ENCODE results near the gene LMOD2.

Gene LMOD2

DNA sequence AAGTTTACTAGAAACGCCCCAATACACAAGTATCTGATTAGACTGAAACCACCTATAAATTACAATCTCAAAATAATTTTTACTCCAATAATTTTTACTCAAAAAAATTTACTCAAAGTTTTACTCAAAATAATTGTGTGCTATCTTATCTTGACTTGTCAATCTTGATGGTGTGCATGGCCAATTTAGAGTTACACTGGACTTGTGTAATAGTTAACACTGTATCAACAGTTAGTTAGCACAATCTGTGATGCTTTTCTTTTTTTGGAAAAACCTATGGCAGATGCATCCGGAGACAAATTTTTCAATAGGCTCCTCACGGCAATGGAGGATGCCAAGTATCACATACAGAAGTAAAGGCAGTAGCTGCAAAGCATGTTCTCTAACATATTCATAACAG is 24.9 kb downstream of the LMOD2 start:
- no peaks in the 10 kb centered on the region for H3K27me3 ChIP-seq (ENCODE audit: control insufficient read depth in 5 of 5, insufficient read depth in 4 of 5, low read length in 5 of 5)
- no peak overlapping the region for H3K4me3 ChIP-seq (ENCODE audit: low read depth in 1 of 5, low read length in 5 of 5)
- no peak overlapping the region for H3K9ac ChIP-seq (ENCODE audit: low read length in 5 of 5)
- H3K4me1 ChIP-seq (ENCODE audit: control insufficient read depth in 5 of 5, insufficient read depth in 5 of 5, low read length in 5 of 5): peaks cover 0 to 22% (median 6%) of the 10 kb centered on the region in 5 donors
- H3K36me3 ChIP-seq (ENCODE audit: control insufficient read depth in 5 of 5, insufficient read depth in 5 of 5, low read length in 5 of 5): peaks cover 4 to 19% (median 13%) of the 10 kb centered on the region in 5 donors
- no peaks in the 10 kb centered on the region for H3K9me3 ChIP-seq (ENCODE audit: control insufficient read depth in 5 of 5, low read length in 5 of 5)
- no peak overlapping the region for H3K27ac ChIP-seq (ENCODE audit: low read depth, low read length)

DNA sequence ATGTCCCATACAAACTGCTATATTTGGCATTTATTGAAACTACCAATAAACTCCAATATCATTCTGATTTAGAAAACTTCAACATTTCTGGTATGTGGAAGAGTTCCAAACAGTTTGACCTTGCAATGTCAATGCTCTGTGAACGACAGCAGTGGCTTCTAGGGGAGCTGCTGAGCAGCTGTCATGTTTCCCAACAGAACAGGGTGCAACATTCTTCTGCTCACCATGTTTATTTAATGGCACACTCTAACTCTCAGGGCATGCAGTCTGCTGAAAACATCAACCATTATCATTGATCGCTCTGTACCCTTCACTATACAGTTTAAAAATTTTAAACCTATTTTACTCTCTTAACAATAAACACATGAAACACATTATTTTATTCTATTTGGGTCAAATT is 25.9 kb downstream of the LMOD2 start:
- Histone ChIP-seq H3K9me3 (ENCODE audit: control insufficient read depth in 5 of 5, low read length in 5 of 5) (no peaks in the 10 kb centered on the region), H3K9ac (ENCODE audit: low read length in 5 of 5) (no peak overlapping the region), H3K27me3 (ENCODE audit: control insufficient read depth in 5 of 5, insufficient read depth in 4 of 5, low read length in 5 of 5) (no peaks in the 10 kb centered on the region), H3K4me3 (ENCODE audit: low read depth in 1 of 5, low read length in 5 of 5) (no peak overlapping the region), H3K4me1 (ENCODE audit: control insufficient read depth in 5 of 5, insufficient read depth in 5 of 5, low read length in 5 of 5) (peaks cover 0 to 19% (median 6%) of the 10 kb centered on the region in 5 donors), H3K36me3 (ENCODE audit: control insufficient read depth in 5 of 5, insufficient read depth in 5 of 5, low read length in 5 of 5) (peaks cover 4 to 19% (median 16%) of the 10 kb centered on the region in 5 donors), H3K27ac (ENCODE audit: low read depth, low read length) (no peak overlapping the region)

DNA sequence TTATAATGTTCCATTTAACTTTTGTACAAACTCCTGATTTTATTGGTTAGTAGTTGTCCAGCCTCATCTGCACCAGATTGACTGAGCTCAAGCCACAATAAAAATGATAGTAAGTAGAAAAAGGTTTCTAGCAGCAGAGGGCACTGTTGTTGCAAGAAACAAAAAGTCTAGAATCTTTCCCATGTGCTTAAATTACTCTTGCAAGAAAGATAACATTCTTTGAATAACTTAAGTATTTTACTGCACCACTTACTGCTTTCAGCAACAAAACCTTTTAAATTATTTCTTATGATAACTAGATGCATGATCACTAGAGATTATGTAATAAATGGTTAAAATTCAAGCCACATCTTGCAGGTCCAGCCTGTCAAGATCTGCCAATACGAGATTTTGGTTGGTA is 27.0 kb downstream of the LMOD2 start:
- no peaks in the 10 kb centered on the region for H3K27me3 ChIP-seq (ENCODE audit: control insufficient read depth in 5 of 5, insufficient read depth in 4 of 5, low read length in 5 of 5)
- no peak overlapping the region for H3K9ac ChIP-seq (ENCODE audit: low read length in 5 of 5)
- no peak overlapping the region for H3K27ac ChIP-seq (ENCODE audit: low read depth, low read length)
- H3K36me3 ChIP-seq (ENCODE audit: control insufficient read depth in 5 of 5, insufficient read depth in 5 of 5, low read length in 5 of 5): peaks cover 8 to 27% (median 16%) of the 10 kb centered on the region in 5 donors
- peaks cover 0 to 16% (median 6%) of the 10 kb centered on the region in 5 donors for H3K4me1 ChIP-seq (ENCODE audit: control insufficient read depth in 5 of 5, insufficient read depth in 5 of 5, low read length in 5 of 5)
- no peaks in the 10 kb centered on the region for H3K9me3 ChIP-seq (ENCODE audit: control insufficient read depth in 5 of 5, low read length in 5 of 5)
- H3K4me3 ChIP-seq (ENCODE audit: low read depth in 1 of 5, low read length in 5 of 5): no peak overlapping the region

DNA sequence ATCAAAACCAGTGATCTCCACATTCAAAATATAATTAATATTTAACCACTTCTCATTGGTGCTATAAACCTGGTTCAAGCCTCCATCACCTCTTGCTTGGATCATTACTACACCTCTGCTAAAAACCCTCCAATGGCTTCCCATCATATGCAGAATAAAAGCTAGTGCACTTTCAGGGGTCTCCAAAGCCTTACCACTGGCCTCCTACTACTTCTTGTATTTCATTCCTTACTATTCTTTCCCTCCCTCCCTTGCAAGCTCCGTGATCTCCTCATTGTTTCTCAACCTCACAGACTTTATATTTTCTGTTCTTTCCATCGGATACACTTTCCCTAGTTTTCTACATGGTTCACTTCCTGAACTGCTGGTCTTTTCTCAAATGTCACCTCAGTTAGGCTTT is 31.5 kb downstream of the LMOD2 start:
- Histone ChIP-seq H3K4me1 (ENCODE audit: control insufficient read depth in 5 of 5, insufficient read depth in 5 of 5, low read length in 5 of 5) (peaks cover 0 to 5% (median 0%) of the 10 kb centered on the region in 5 donors), H3K27ac (ENCODE audit: low read depth, low read length) (no peak overlapping the region), H3K4me3 (ENCODE audit: low read depth in 1 of 5, low read length in 5 of 5) (no peak overlapping the region), H3K9me3 (ENCODE audit: control insufficient read depth in 5 of 5, low read length in 5 of 5) (no peaks in the 10 kb centered on the region), H3K27me3 (ENCODE audit: control insufficient read depth in 5 of 5, insufficient read depth in 4 of 5, low read length in 5 of 5) (no peaks in the 10 kb centered on the region), H3K36me3 (ENCODE audit: control insufficient read depth in 5 of 5, insufficient read depth in 5 of 5, low read length in 5 of 5) (peaks cover 24 to 45% (median 34%) of the 10 kb centered on the region in 5 donors), H3K9ac (ENCODE audit: low read length in 5 of 5) (no peak overlapping the region)

DNA sequence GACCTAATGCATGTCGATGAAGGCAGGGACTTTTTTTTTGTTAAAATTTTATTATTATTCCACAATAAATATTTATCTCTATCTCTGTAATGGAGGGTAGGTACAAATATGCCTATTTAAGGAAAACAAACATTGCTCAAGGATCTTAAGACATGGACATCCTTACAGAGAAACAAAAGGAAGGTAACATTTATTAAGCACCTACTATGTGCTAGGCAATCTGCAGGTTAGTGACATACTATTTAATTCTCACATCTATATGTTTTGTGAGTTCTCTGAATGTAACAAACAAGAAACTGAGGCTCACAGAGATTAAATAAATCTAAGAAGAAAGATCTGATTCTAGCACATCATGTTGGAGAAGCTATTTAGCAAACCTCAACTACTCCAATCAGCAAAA is 32.1 kb downstream of the LMOD2 start:
- peaks cover 0 to 3% (median 0%) of the 10 kb centered on the region in 5 donors for H3K4me1 ChIP-seq (ENCODE audit: control insufficient read depth in 5 of 5, insufficient read depth in 5 of 5, low read length in 5 of 5)
- H3K27me3 ChIP-seq (ENCODE audit: control insufficient read depth in 5 of 5, insufficient read depth in 4 of 5, low read length in 5 of 5): no peaks in the 10 kb centered on the region
- no peak overlapping the region for H3K9ac ChIP-seq (ENCODE audit: low read length in 5 of 5)
- no peak overlapping the region for H3K27ac ChIP-seq (ENCODE audit: low read depth, low read length)
- no peak overlapping the region for H3K4me3 ChIP-seq (ENCODE audit: low read depth in 1 of 5, low read length in 5 of 5)
- H3K36me3 ChIP-seq (ENCODE audit: control insufficient read depth in 5 of 5, insufficient read depth in 5 of 5, low read length in 5 of 5): peaks cover 29 to 45% (median 39%) of the 10 kb centered on the region in 5 donors
- H3K9me3 ChIP-seq (ENCODE audit: control insufficient read depth in 5 of 5, low read length in 5 of 5): no peaks in the 10 kb centered on the region

DNA sequence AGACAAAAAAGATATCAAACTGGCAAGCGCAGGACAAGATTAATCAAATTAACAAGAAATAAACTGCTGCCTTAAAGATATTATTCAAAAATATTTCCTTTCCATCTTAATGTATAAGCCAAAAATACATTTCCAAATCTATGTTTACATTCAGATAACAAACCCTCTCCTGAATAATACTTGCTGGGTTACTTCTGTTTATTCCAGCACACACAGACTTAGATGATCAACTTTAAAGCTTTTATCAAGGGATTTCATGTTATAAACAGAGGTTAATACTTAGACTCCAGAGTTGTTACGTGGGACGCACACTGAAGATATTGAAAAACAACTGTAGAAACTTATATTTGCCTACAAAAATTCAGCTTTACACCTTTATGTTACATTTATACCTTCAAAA is 33.6 kb downstream of the LMOD2 start:
- H3K4me1 ChIP-seq (ENCODE audit: control insufficient read depth in 5 of 5, insufficient read depth in 5 of 5, low read length in 5 of 5): no peaks in the 10 kb centered on the region
- no peaks in the 10 kb centered on the region for H3K9me3 ChIP-seq (ENCODE audit: control insufficient read depth in 5 of 5, low read length in 5 of 5)
- H3K4me3 ChIP-seq (ENCODE audit: low read depth in 1 of 5, low read length in 5 of 5): no peak overlapping the region
- H3K27me3 ChIP-seq (ENCODE audit: control insufficient read depth in 5 of 5, insufficient read depth in 4 of 5, low read length in 5 of 5): no peaks in the 10 kb centered on the region
- peaks cover 19 to 46% (median 31%) of the 10 kb centered on the region in 5 donors for H3K36me3 ChIP-seq (ENCODE audit: control insufficient read depth in 5 of 5, insufficient read depth in 5 of 5, low read length in 5 of 5)
- no peak overlapping the region for H3K9ac ChIP-seq (ENCODE audit: low read length in 5 of 5)
- H3K27ac ChIP-seq (ENCODE audit: low read depth, low read length): no peak overlapping the region

DNA sequence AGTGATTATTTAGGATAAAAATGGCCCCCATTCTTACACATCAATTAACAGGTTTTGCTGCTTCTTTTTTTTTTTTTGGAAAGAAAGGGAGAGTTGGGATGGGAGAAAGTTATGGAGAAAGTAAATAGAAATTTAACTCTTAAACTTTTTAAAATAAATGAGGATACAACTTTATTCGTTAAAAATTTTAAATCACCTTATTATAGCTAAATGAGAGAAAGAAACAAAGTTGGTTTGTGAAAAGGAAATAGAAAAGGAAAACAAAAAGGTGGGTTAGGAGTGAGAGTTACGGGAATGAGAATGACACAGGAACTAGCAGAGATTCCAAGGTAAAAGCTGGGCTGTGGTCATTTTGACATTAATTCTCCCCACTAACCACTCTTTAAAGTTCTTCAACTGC is 34.9 kb downstream of the LMOD2 start:
- Histone ChIP-seq H3K4me3 (ENCODE audit: low read depth in 1 of 5, low read length in 5 of 5) (no peak overlapping the region), H3K4me1 (ENCODE audit: control insufficient read depth in 5 of 5, insufficient read depth in 5 of 5, low read length in 5 of 5) (no peaks in the 10 kb centered on the region), H3K27me3 (ENCODE audit: control insufficient read depth in 5 of 5, insufficient read depth in 4 of 5, low read length in 5 of 5) (no peaks in the 10 kb centered on the region), H3K9ac (ENCODE audit: low read length in 5 of 5) (no peak overlapping the region), H3K36me3 (ENCODE audit: control insufficient read depth in 5 of 5, insufficient read depth in 5 of 5, low read length in 5 of 5) (peaks cover 18 to 47% (median 31%) of the 10 kb centered on the region in 5 donors), H3K9me3 (ENCODE audit: control insufficient read depth in 5 of 5, low read length in 5 of 5) (no peaks in the 10 kb centered on the region), H3K27ac (ENCODE audit: low read depth, low read length) (no peak overlapping the region)

DNA sequence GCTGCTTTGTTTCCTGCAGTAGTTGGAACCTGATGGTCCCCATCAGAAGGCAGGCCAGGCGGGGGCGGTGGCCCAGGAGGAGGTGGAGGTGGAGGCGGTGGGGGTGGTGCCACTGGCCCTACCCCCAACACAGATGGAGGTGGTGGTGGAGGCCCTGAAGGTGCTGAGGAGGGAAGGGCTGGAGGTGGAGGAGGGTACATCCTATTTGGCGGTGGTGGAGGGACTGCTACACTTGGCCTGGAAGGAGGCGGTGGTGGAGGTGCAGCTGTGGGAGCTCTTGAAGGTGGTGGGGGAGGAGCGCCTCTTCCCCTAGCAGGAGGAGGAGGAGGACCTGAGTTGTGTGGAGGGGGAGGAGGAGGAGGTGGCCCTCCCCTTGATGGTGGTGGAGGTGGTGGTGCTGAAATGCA is 36.8 kb downstream of the LMOD2 start:
- no peaks in the 10 kb centered on the region for H3K27me3 ChIP-seq (ENCODE audit: control insufficient read depth in 5 of 5, insufficient read depth in 4 of 5, low read length in 5 of 5)
- no peak overlapping the region for H3K9ac ChIP-seq (ENCODE audit: low read length in 5 of 5)
- no peaks in the 10 kb centered on the region for H3K4me1 ChIP-seq (ENCODE audit: control insufficient read depth in 5 of 5, insufficient read depth in 5 of 5, low read length in 5 of 5)
- no peak overlapping the region for H3K4me3 ChIP-seq (ENCODE audit: low read depth in 1 of 5, low read length in 5 of 5)
- no peak overlapping the region for H3K27ac ChIP-seq (ENCODE audit: low read depth, low read length)
- peaks cover 20 to 52% (median 34%) of the 10 kb centered on the region in 5 donors for H3K36me3 ChIP-seq (ENCODE audit: control insufficient read depth in 5 of 5, insufficient read depth in 5 of 5, low read length in 5 of 5)
- H3K9me3 ChIP-seq (ENCODE audit: control insufficient read depth in 5 of 5, low read length in 5 of 5): no peaks in the 10 kb centered on the region

DNA sequence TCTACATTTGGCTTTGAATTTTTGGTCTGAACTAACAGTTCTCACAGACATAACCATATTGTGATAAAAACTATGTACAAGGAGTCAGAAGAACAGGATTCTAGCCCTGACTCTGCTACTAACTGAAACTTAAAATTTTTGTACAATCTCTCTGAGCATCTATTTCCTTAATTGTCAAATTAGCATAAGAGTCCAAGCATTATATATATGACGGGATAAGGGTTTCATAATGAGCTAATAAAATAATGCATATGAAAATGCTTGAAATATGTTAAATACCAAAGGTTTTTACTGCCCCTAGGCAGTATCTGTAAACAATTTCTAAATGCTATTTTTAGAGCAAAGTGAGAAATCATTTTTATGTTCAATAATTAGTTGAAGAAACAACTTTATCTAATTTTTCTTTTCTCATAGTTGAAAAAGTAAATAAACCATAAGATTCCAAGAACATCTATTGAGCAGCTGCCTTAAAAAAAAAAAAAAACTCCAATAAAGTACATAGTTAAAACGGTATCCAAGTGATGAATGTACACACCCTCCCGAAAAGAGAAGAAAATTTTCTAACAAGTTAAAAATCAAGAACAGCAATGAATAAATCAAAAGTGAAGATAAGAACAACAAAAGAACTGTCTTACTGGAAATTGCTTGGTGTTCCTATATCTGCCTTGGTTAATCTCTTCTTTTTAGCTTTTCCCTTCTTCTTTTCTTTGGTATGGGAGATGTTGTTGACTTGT is 40.4 kb downstream of the LMOD2 start:
- Histone ChIP-seq H3K9ac (ENCODE audit: low read length in 5 of 5) (no peak overlapping the region), H3K4me3 (ENCODE audit: low read depth in 1 of 5, low read length in 5 of 5) (no peak overlapping the region), H3K27me3 (ENCODE audit: control insufficient read depth in 5 of 5, insufficient read depth in 4 of 5, low read length in 5 of 5) (no peaks in the 10 kb centered on the region), H3K4me1 (ENCODE audit: control insufficient read depth in 5 of 5, insufficient read depth in 5 of 5, low read length in 5 of 5) (no peaks in the 10 kb centered on the region), H3K9me3 (ENCODE audit: control insufficient read depth in 5 of 5, low read length in 5 of 5) (no peaks in the 10 kb centered on the region), H3K27ac (ENCODE audit: low read depth, low read length) (no peak overlapping the region), H3K36me3 (ENCODE audit: control insufficient read depth in 5 of 5, insufficient read depth in 5 of 5, low read length in 5 of 5) (peaks cover 17 to 42% (median 20%) of the 10 kb centered on the region in 5 donors)

DNA sequence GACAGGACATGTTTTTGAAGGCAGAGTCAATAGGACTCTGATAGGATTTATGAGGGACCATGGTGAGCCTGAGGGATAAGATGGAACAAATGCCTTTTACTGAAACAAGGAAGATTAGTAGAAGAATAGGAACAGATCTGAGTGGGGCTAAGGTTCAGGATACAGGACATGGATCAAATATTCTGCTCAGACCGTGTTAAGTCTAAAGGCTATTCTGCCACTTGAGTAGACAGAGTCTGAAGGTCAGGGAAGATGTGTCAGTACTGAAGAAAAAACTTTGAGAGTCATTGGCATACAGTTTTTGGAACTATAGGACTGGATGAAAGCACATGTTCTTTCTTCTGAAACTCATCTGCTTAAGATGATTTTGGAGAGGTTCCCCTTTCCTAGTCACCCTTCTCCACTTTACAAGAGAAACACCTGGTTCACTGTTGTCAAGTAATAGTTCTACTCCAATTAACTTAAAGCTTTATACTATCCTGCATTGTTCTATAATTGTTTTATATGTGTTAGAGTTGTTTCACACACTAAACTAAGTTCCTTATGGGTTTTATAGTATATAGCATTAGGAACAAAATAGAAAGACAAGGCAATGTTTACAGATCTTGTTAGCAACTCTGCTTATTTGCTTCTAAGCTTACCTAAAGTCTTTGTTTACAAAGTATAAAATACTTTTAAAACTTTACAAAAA is 49.7 kb downstream of the LMOD2 start:
- H3K36me3 ChIP-seq (ENCODE audit: control insufficient read depth in 5 of 5, insufficient read depth in 5 of 5, low read length in 5 of 5): peaks cover 13 to 48% (median 40%) of the 10 kb centered on the region in 5 donors

More for the DNA sequence above, 49.7 kb downstream of the LMOD2 start:
- Histone ChIP-seq H3K4me3 (ENCODE audit: low read depth in 1 of 5, low read length in 5 of 5) (no peak overlapping the region), H3K27me3 (ENCODE audit: control insufficient read depth in 5 of 5, insufficient read depth in 4 of 5, low read length in 5 of 5) (no peaks in the 10 kb centered on the region), H3K9me3 (ENCODE audit: control insufficient read depth in 5 of 5, low read length in 5 of 5) (no peaks in the 10 kb centered on the region), H3K4me1 (ENCODE audit: control insufficient read depth in 5 of 5, insufficient read depth in 5 of 5, low read length in 5 of 5) (peaks cover 0 to 6% (median 0%) of the 10 kb centered on the region in 5 donors), H3K9ac (ENCODE audit: low read length in 5 of 5) (no peak overlapping the region), H3K27ac (ENCODE audit: low read depth, low read length) (no peak overlapping the region)
